ENCODE measurements around the gene PSMG4. TPM values are rescaled to one million over a fixed set of nuclear protein-coding genes. Genes with fewer than 3 reads are reported as not detected.

Gene PSMG4
- total RNA-seq, 2 experiments from 2014 or later = 50.2 to 53.9 TPM

DNA sequence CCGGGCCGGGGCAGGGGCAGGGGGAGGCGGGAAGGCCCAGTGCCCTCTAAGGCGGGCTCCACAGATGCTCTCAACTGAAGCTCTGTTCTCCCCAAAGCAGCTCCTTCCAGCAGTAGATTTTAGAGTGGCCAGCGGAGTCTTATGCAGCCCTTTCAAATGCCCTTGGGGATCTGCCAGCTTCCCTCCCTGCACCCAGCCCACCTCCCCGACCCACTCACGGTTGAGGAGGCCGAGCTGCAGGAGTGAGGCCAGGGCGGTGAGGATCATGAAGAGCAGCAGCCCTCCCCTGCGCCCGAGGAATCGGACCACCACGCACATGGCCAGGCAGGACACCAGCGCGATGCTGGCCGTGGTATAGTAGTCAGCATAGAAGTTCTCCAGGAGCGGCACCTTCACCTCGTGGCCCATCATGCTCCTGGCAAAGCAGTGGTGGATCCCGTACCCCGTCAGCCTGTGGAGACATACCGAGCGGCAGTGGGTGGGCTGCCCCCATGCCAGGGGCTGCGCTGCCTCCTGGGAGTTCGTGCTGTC is 28.0 kb downstream of the PSMG4 start:
- TF ChIP-seq, protein P1, sequence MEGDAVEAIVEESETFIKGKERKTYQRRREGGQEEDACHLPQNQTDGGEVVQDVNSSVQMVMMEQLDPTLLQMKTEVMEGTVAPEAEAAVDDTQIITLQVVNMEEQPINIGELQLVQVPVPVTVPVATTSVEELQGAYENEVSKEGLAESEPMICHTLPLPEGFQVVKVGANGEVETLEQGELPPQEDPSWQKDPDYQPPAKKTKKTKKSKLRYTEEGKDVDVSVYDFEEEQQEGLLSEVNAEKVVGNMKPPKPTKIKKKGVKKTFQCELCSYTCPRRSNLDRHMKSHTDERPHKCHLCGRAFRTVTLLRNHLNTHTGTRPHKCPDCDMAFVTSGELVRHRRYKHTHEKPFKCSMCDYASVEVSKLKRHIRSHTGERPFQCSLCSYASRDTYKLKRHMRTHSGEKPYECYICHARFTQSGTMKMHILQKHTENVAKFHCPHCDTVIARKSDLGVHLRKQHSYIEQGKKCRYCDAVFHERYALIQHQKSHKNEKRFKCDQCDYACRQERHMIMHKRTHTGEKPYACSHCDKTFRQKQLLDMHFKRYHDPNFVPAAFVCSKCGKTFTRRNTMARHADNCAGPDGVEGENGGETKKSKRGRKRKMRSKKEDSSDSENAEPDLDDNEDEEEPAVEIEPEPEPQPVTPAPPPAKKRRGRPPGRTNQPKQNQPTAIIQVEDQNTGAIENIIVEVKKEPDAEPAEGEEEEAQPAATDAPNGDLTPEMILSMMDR (IDR thresholded peaks at IDR 0.05) = no peak
- intact Hi-C loops (cut with micrococcal nuclease) = no loop called here
- POLR2A ChIA-PET = interaction anchor here (0.7 to 1.3 kb wide), 2 partner anchors 13 to 175 kb away, joined by 3 read pairs; no protein-coding TSS in a partner anchor
- Mint-ChIP-seq H3K4me1 (ENCODE audit: low read depth) (no peaks in the 10 kb centered on the region), H3K27me3 (no peaks in the 10 kb centered on the region), H3K4me3 (no peak overlapping the region), H3K9me3 (no peaks in the 10 kb centered on the region), H3K27ac (no peak overlapping the region), H3K36me3 (ENCODE audit: low read depth) (no peaks in the 10 kb centered on the region)
- CTCF ChIA-PET = interaction anchor here (8.2 kb wide), 1 partner anchor 446 kb away, joined by 89 read pairs; no protein-coding TSS in a partner anchor
- DNase-seq (no peak), ATAC-seq (no peak)

DNA sequence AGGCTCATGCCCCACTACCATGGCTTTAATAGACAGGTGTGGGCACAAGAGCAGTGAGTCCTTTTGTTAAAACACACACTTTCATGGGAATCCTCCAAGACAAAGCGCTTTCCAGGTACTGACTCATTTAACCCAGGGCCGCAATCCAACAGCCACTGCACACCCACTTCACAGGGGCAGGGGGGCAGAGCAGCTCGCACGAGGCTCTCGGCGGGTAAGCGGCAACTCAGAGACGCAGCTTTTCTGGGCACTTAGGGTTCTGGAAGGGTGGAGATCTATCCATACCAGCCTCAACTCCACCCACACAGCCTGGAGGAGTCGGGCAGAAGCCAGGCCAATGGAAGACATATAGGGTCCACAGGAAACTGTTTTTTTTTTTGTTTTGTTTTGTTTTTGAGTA is 28.6 kb downstream of the PSMG4 start:
- no peaks in the 10 kb centered on the region for H3K9me3 Mint-ChIP-seq
- H3K27me3 Mint-ChIP-seq = no peaks in the 10 kb centered on the region
- TF ChIP-seq, protein P1 (IDR thresholded peaks at IDR 0.05) = no peak
- intact Hi-C loops (cut with micrococcal nuclease) = no loop called here
- CTCF ChIA-PET = interaction anchor here (1.4 kb wide), 1 partner anchor 8 kb away, joined by 5 read pairs; no protein-coding TSS in a partner anchor
- H3K4me3 Mint-ChIP-seq = no peak overlapping the region
- ATAC-seq (no peak), DNase-seq (no peak)
- no peaks in the 10 kb centered on the region for H3K4me1 Mint-ChIP-seq (ENCODE audit: low read depth)
- POLR2A ChIA-PET = no interaction called here
- no peak overlapping the region for H3K27ac Mint-ChIP-seq
- no peaks in the 10 kb centered on the region for H3K36me3 Mint-ChIP-seq (ENCODE audit: low read depth)

DNA sequence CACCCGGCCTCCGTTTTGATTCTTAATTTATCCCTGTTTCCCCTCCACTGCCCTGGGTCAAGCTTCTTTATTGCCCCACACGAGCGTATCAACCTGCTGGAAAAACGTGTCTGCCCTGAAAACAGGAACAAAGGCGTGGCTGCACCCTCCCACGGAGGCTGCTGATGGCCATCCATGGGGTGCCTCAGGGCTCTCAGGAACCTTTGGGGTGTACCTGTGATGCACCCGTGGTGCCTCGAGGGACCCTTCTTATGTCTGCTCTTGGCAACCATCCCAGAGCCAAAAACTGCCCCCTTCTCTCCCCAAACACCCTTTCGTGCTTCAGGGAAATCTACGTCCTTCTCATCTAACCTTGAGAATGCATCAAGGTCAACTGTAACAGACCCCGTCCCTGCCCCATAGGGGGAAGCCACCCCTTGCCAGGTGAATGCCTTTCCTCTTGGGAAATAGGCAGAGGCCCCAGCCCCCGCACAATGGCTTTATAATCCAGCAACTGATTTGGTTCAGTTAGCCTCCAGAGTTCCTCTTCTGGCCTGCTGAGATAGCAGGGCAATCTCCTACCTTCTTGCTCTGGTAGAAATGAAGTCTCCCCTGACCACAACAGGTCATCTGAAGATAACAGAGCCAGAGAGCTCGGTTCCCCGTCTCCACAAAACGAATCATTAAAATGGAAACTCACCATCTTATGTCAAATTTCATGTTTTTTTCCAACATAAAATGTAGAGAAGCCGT is 29.4 kb downstream of the PSMG4 start:
- no peaks in the 10 kb centered on the region for H3K36me3 Mint-ChIP-seq (ENCODE audit: low read depth)
- intact Hi-C loops (cut with micrococcal nuclease) = no loop called here
- no peaks in the 10 kb centered on the region for H3K27me3 Mint-ChIP-seq
- no peaks in the 10 kb centered on the region for H3K9me3 Mint-ChIP-seq
- POLR2A ChIA-PET = no interaction called here
- CTCF ChIA-PET = interaction anchor here (1.4 kb wide), 1 partner anchor 8 kb away, joined by 5 read pairs; no protein-coding TSS in a partner anchor
- H3K4me1 Mint-ChIP-seq (ENCODE audit: low read depth) = no peaks in the 10 kb centered on the region
- DNase-seq = no peak
- ATAC-seq = no peak
- TF ChIP-seq, protein P1 (IDR thresholded peaks at IDR 0.05) = no peak
- H3K27ac Mint-ChIP-seq = no peak overlapping the region
- no peak overlapping the region for H3K4me3 Mint-ChIP-seq

DNA sequence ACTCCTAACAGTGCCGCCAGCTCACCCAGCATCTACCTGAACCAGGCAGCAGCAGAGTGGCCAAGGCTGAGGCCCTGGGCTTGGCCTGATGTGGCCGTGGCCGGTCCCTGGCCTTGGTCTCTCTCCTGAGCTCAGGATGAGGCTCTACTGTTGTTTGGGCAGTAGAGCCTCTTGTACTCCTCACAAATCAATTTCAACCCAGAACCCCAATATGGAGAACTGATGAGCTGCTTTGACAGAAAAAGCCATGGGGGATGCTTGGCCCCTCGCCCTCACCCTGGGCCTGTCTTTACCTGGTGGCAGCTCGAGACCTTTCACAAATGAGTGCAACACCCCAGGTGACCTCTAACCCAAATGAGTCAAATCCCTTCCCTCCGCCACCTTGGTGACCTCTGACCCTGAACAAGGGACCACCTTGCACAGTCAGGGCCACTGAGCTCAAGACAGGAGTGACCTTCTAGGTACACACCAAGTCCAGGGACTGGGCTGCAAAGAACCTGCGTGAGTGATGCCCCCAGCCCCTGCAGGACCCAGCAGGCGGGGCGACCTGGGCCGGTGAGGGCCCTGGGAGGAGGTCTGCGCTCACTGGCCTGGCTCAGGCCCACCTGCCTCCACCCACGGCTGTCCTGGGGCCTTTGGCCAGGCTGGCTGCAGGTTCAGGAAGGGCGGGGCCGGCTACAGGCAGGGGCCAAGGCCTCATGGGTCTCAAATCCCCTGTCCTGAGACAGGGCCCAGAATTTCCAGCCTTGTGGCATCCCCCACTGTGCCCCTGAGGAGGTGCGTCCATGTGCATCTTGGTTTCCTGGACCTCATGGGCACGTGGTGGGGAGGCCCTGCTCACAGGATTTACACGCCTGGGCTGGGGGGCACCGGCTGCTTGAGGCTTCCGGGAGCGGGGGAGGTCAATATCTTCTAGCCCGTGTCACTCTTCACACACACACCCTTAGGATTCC is 30.2 kb downstream of the PSMG4 start:
- Mint-ChIP-seq H3K27me3 (no peaks in the 10 kb centered on the region), H3K36me3 (ENCODE audit: low read depth) (no peaks in the 10 kb centered on the region), H3K4me1 (ENCODE audit: low read depth) (no peaks in the 10 kb centered on the region), H3K27ac (no peak overlapping the region), H3K9me3 (no peaks in the 10 kb centered on the region), H3K4me3 (no peak overlapping the region)
- TF ChIP-seq, protein P1 (IDR thresholded peaks at IDR 0.05) = no peak
- no peak for DNase-seq
- ATAC-seq = no peak
- ChIA-PET CTCF (interaction anchor here (1.4 kb wide), 1 partner anchor 9 kb away, joined by 5 read pairs; no protein-coding TSS in a partner anchor), POLR2A (no interaction called here)
- intact Hi-C loops (cut with micrococcal nuclease) = no loop called here

All from activated CD8-positive, alpha-beta T cell treated with anti-CD3 and anti-CD28 coated beads for 36 hours (primary cell).